HepG2 (cell line): ENCODE measurements around the gene ZNF275. TPM values are rescaled to one million over a fixed set of nuclear protein-coding genes. Genes with fewer than 3 reads are reported as not detected.
A peak's percentile ranks its signal among the peaks of the same experiment; 100 is the strongest.

Experiments used
- CEBPZ ChIP-seq: IDR thresholded peaks from 2 replicates; pipeline ENCODE4 v1.6.1; 2012; ENCODE audit warnings: low read length, improper control_type of control experiment
- FUBP1 ChIP-seq: sonication (generic); formaldehyde crosslinking; IDR thresholded peaks from 2 replicates; pipeline ENCODE4 v1.5.1; 2020; ENCODE audit warnings: missing genetic modification reagents, mild to moderate bottlenecking, borderline replicate concordance
- GLMP ChIP-seq: sonication (generic); formaldehyde crosslinking; IDR thresholded peaks from 2 replicates; pipeline ENCODE4 v1.9.0; 2021; ENCODE audit warnings: missing genetic modification reagents, mild to moderate bottlenecking, borderline replicate concordance
- HNRNPLL ChIP-seq: fragments of 200-400 bp; formaldehyde crosslinking; IDR thresholded peaks from 2 replicates; pipeline ENCODE4 v1.6.1; 2017; ENCODE audit warnings: mild to moderate bottlenecking, low read depth, low read length; ENCODE audit not compliant: poor library complexity, severe bottlenecking
- IKZF4 ChIP-seq: sonication (generic); formaldehyde crosslinking; IDR thresholded peaks from 2 replicates; pipeline ENCODE4 v1.5.1; 2020; ENCODE audit warnings: borderline replicate concordance, mild to moderate bottlenecking, low read depth, missing genetic modification reagents; ENCODE audit errors: not compliant biosample characterization
- KDM4B ChIP-seq: sonication (generic); formaldehyde crosslinking; IDR thresholded peaks from 2 replicates; pipeline ENCODE4 v1.4.0; 2020; ENCODE audit warnings: missing genetic modification reagents
- KLF11 ChIP-seq: IDR thresholded peaks from 2 replicates; pipeline ENCODE4 v1.6.1; 2016; ENCODE audit warnings: missing compliant biosample characterization
- MED8 ChIP-seq: sonication (generic); formaldehyde crosslinking; IDR thresholded peaks from 2 replicates; pipeline ENCODE4 v1.8.1; 2023; ENCODE audit warnings: mild to moderate bottlenecking, missing genetic modification reagents; ENCODE audit not compliant: insufficient replicate concordance
- ZBTB49 ChIP-seq: sonication (generic); formaldehyde crosslinking; IDR thresholded peaks from 2 replicates; pipeline ENCODE4 v1.4.0; 2020; ENCODE audit warnings: missing genetic modification reagents, borderline replicate concordance
- ZNF24 ChIP-seq: fragments of 450-650 bp; IDR thresholded peaks from 2 replicates; pipeline ENCODE4 v1.6.1; 2017; ENCODE audit warnings: antibody characterized with exemption, mild to moderate bottlenecking
- ZNF333 ChIP-seq: sonication (generic); formaldehyde crosslinking; IDR thresholded peaks from 2 replicates; pipeline ENCODE4 v1.4.0; 2020; ENCODE audit warnings: mild to moderate bottlenecking, missing genetic modification reagents, borderline replicate concordance
- ZNF562 ChIP-seq: sonication (generic); formaldehyde crosslinking; IDR thresholded peaks from 2 replicates; pipeline ENCODE4 v1.8.0; 2022; ENCODE audit warnings: missing genetic modification reagents, borderline replicate concordance
- ZNF768 ChIP-seq: sonication (generic); formaldehyde crosslinking; IDR thresholded peaks from 2 replicates; pipeline ENCODE4 v1.4.0; 2020; ENCODE audit warnings: missing genetic modification reagents
- ZSCAN20 ChIP-seq: sonication (generic); formaldehyde crosslinking; IDR thresholded peaks from 2 replicates; pipeline ENCODE4 v1.4.0; 2020; ENCODE audit warnings: missing genetic modification reagents, mild to moderate bottlenecking, borderline replicate concordance
- polyA plus RNA-seq, 8 experiments: library from polyadenylated mRNA; depleted of rRNA in 3 of 8; stranded (reverse) in 7 of 8; unstranded in 1 of 8; fragments of >200 nt; fragmentation: Illumina TruSeq in 4 of 8; extraction: Trizol in 4 of 8; gene quantifications; 2 replicates each; pipeline versions ENCODE4 v1.2.1 to v1.2.3, GENCODE V29; 2011 to 2016; ENCODE audit warnings: low read depth in 4 of 8, missing spikeins in 1 of 8, mixed read lengths in 1 of 8; ENCODE audit not compliant: insufficient read depth in 1 of 8
- total RNA-seq, 5 experiments: library from RNA; depleted of rRNA; stranded (reverse); fragments of >200 nt; fragmentation: Illumina TruSeq; extraction: Trizol; gene quantifications; 2 replicates each; pipeline ENCODE4 v1.2.3, GENCODE V29; 2016; ENCODE audit warnings: low read depth in 1 of 5
- TF ChIP-seq, protein P1 (sequence below): sonication (generic); formaldehyde crosslinking; IDR thresholded peaks from 2 replicates; pipeline ENCODE4 v1.4.0; 2020; ENCODE audit warnings: missing genetic modification reagents

The ZNF275 gene
- total and polyA plus RNA-seq, 2 of the 13 experiments (the other 11 are each of a cell fraction or from before 2014, with no cell fraction given): 6.4 to 11.8 TPM

DNA sequence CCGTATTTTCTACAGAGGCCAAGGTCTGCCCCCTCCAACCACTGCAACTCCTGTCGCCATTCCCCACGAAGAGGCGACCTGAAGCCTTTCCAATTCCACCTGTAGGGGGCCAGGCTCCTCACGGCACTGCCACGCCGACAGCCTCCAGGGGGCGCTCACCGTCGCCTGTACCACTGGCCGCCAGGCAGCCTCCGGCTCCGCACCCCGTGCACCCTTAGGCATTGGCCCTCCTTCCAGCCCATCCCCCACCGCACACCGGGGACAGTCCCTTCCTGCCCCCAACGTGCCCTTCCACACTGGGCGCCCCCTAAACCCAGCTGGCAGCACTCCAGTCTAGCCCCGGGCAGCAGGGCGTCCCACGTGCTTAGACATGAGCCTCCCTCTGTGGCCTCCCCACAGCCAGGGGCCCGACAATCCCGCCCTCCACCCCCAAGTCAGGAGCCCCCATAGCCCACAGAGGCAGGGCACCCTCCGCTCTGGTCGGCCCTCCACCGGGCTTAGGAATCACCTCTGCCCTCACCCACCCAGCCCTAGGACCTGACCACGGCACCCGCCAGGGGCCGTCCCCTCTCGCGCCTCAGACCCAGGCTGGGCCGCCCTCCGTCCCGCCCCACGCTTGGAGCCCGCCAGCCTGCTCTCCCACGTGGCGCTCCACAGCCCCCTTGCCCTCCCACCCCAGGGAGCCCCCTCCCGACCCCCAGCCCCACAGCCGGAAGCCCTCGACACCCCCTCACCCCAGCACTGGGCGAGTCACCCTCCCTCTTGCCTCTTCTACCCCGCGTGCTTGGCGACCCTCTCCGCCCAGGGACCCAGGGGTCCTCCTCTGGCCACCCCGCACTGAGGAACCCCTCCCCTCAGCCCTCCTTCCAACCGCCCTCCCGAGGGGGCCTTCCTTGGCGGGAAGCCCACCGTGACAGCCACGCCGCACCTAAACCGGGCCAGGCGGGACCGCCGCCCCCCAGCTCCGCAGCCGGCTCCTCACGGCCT is 66.5 kb downstream of the ZNF275 start (continued):
- TF ChIP-seq CEBPZ (no peak), IKZF4 (CRISPR knock-in tag) (no peak), KDM4B (CRISPR knock-in tag) (0 out of 2 replicates have a peak, but pooled peaks have one; percentile 30), HNRNPLL (peak; percentile 30), ZNF24 (no peak), FUBP1 (no peak), MED8 (no peak), GLMP (no peak), ZNF333 (CRISPR knock-in tag) (no peak), KLF11 (CRISPR knock-in tag) (no peak), ZNF768 (CRISPR knock-in tag) (peak; percentile 28; the same call in 1 of the 2 replicates), ZSCAN20 (CRISPR knock-in tag) (no peak), ZBTB49 (no peak), ZNF562 (CRISPR knock-in tag) (no peak)
- TF ChIP-seq, protein P1, sequence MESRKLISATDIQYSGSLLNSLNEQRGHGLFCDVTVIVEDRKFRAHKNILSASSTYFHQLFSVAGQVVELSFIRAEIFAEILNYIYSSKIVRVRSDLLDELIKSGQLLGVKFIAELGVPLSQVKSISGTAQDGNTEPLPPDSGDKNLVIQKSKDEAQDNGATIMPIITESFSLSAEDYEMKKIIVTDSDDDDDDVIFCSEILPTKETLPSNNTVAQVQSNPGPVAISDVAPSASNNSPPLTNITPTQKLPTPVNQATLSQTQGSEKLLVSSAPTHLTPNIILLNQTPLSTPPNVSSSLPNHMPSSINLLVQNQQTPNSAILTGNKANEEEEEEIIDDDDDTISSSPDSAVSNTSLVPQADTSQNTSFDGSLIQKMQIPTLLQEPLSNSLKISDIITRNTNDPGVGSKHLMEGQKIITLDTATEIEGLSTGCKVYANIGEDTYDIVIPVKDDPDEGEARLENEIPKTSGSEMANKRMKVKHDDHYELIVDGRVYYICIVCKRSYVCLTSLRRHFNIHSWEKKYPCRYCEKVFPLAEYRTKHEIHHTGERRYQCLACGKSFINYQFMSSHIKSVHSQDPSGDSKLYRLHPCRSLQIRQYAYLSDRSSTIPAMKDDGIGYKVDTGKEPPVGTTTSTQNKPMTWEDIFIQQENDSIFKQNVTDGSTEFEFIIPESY (CRISPR knock-in tag): peak; percentile 81
